ENCODE data around the gene LIPM.
"Not testable (repeated sequence)": the region's sequence is repeated elsewhere in the genome, so short reads cannot be mapped to it uniquely, and the experiment has no call there.

The LIPM gene

DNA sequence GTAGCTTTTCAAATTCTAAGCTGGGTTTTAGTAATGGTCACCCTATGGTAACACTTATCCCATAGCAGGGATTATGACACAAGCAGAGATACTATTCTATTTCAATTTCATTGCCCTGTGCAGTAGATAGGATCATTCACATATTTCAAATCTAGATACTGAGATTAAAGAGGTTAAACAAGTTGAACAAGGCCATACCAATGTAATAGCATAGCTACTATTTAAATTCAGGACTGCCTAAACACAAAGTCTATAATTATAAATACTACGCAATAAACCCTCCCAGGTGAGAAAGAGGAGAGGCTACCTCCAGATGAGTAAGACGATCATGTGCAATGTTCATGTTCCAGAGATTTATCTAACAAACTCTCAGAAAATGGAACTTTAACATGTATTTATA, 1.1 kb downstream of the LIPM start:
- DNase-seq (ENCODE audit: low read depth), result no peak

DNA sequence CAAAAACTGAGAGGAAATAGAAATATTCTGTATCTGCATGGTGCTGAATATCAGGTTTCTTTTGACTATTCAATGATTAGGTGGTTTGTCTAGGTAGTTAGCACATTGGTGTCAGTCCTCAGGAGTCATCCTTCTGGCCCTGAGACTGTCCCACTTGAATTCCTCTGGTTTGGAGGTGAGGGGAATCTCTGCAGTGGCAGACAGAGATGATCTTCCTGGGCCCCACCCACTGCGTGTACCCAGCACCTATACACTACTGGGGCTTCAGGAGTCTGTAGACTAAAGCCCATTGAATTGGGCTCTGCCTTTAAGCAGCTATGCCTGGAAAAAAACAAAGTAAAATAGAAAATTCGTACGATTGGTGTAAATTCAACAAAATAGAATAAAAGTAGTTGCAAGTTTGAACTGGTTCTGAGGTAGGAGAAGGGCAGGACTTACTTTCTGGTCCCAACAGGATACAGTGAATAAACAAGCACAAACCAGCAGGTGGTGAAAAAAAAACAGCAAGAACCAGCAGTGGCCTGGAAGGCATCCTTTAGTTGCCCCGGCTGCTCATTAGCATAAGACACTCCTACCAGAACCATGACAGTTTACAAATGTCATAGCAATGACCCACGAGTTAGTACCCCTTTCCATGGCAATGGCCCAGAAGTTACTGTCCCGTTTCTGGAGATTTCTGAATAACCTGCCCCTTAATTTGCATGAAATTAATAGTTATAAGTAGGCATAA, 1.7 kb downstream of the LIPM start:
- DNase-seq (ENCODE audit: low read depth), result no peak

DNA sequence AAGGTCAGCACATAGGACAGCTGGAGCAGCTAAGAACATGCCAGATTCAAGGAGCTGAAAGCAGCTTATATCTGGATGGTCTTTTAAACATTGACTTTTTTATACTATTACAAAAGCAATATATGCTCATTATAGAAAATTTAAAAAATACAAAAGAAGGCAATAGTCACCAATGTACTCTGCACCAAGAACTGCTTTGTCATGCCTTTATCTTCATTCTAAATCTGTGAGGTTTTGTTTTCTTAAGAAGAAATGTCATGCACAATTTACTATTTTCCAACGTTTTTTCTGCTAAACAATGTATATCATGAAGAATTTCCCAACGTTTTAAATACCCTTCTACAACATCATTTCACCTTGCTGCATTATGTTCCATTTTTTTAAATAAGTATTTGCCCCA, 2.8 kb downstream of the LIPM start:
- DNase-seq (ENCODE audit: low read depth), result no peak

DNA sequence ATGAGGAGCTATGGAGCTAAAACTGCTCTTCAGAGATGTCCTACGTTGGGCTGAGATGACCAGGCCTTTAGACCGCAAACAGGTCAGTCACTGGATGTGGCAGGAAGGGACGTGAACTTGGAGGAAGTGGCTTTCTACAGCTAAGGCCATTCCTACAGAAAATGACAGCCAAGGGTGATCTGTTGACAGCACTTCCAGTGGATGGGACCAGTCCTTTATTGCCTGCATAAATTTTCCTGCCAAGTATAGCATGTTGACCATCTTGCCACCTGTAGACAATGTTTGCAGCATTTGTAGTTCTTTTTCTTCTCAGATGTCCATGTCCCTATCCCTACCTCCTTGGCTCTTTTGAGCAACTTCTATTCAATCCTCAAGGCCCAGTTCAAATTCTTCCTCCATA, 3.4 kb downstream of the LIPM start:
- no peak for DNase-seq (ENCODE audit: low read depth)

DNA sequence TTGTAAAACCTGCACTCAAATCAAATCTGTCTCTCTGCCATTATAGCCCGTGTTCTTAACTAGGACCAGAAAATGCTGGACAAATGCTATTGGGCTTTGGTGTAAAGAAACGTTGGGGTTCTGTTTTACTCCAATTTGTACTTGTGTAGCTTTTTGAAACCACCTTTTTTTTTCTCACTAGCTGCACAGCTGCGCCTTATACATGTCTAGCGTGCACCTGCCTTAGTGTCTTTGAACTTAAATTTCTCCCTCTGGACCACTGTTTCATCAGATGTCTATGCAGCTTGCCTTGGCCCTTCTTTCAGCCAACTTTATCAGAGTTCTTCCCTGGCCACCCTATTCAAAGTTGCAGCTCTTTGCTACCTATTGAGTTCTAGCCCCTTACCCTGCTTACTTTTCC, 7.1 kb downstream of the LIPM start:
- no peak for DNase-seq (ENCODE audit: low read depth)

DNA sequence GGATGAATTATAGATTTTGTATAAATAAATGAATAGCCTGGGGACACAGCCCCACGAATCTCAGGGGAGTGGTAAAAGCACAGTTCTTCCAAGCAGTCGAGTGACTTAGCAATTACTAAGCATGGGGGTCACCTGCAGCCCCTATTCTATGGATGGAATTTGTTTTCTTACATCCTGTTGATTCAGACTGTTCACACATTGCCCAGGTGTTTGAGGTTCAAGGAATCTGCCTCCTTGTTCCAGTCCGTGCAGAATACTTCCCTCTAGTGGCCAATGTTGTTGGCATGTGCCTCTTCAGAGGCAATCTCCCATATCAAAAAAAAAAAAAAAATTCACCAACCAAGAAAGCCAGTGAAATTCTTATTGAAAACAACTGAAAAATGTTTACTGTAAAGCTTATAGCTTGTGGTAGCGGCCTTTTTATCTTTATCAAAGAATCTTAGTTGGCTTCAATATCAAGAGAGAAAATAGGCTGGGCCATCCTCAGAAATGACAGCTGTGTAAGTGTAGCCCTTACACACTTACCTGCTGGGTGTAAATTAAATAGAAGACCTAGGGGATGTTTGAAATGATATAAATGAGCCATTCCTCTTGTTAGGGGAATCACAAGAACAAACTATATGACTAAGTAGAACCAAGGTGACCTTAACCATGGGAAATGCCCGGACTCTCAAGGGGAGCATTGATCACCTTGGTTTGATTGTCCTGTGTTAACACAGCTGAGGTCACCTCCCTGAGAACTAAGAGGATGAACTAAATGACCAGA, 7.8 kb downstream of the LIPM start:
- DNase-seq (ENCODE audit: low read depth), result no peak

DNA sequence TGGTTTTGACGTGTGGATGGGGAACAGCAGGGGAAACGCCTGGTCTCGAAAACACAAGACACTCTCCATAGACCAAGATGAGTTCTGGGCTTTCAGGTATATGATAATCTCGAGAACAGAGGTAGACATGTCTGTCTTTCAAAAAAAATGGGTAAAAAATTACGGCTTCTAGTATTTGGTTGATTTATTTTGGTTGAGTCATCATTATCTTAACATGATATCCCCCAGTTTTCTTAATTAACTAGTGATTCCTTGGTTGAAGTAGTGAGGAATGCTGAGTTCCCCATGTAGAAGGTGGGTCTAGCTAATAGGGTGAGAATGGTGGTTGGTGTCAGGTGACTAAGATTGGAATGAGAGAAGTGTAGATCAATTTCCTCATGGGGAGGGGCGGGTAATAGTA, 10.7 kb downstream of the LIPM start:
- no peak for DNase-seq (ENCODE audit: low read depth)

DNA sequence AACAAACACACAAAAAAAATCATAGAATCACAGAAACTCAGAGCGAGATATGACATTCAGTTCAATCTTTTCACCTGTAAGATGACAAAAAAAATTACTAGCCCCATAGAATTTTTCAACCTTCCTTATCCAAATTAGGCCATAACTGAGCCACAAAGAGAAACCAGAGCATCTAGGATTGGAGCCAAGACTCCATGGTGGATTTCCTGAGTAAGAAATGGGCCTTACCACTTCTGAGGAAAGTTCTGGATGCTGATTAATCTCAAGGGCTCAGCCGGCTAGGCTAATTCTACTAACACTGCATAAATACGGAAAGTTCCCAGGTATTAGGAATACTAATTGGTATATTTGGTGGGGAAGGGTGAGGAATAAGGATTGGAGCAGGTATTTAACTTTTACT, 16.8 kb downstream of the LIPM start:
- DNase-seq (ENCODE audit: low read depth), result no peak

DNA sequence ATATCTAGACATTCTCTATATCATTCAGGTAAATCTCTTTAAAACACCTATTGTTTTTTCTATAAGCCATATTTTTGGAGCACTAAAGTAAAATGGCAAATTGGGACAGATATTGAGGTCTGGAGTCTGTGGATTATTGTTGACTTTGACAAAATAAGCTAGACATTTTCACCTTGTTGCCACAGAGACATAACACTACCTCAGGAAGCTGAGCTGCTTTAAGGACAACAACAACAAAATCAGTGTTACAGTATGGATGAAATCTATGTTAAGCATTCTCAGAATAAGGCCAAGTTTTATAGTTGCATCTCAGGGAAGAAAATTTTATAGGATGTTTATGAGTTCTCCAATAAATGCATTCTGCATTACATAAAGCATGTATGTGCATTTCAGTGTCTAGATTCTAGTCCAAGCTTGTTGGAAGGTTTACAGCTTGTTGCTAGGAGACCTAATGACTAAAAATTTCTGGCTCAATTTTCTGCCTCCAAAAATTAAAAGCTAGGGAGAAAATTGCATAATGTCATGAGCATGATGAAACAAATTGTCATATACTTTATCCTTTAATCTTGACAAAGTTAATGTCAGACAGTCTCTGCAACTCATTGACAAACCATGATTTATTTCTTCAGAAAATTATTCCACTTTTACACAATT, 18.3 kb downstream of the LIPM start:
- DNase-seq (ENCODE audit: low read depth), result no peak

DNA sequence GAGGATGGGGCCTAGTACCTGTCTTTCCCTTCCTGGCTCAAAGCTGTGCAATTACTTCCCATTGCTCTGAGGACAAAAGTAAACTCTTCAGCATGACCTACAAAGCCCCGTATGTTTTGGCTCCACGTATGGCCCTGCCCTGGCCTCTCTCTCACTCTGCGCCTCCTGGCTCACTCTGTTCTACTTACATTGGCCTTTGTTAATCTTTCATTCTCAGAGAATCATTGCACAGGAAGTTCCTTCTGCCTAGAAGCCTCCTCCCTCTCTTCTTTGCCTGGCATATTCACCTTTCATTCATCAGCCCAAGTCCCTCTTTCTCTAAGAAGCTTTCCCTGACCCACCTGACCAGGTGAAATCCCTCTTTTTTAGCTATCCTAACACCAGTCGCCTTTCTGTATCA, 23.9 kb downstream of the LIPM start:
- no peak for DNase-seq (ENCODE audit: low read depth)

DNA sequence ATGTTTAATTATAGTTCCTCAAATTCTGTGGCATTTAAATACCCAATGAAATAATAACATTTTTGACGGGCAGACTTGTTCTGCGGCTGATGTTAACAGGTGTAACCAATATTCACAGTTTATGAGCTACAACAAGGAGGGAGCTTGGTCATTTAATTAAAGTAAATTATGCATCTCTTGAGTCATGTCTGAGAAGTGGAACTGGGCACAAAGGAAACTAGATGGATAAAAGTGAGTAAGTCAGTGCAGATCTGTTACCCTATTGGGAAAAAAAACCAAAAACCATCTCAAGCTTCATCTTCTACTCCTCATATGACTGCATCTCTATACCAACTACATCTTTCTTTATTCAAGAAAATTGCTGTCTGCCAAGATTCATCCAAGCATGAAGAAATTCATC, 25.1 kb downstream of the LIPM start:
- DNase-seq (ENCODE audit: low read depth), result no peak

DNA sequence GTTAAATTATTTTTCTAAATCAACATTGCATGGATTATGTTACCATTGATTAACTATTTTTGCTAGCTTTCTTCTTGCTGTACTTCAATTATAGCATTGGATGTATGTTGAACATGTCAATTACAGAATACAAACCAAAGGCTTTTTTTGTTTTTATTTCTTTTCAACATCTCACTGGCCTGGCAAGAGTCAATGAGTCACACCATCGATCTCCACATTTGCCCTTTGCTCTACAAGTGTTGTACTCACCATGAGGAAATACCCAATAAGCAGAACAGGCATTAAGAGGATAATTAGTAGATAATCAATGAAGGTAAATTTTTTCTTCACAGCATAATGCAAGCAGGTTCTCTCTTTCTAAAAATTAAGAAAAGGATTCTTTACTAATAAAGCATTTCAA, 25.8 kb downstream of the LIPM start:
- DNase-seq (ENCODE audit: low read depth), result no peak

DNA sequence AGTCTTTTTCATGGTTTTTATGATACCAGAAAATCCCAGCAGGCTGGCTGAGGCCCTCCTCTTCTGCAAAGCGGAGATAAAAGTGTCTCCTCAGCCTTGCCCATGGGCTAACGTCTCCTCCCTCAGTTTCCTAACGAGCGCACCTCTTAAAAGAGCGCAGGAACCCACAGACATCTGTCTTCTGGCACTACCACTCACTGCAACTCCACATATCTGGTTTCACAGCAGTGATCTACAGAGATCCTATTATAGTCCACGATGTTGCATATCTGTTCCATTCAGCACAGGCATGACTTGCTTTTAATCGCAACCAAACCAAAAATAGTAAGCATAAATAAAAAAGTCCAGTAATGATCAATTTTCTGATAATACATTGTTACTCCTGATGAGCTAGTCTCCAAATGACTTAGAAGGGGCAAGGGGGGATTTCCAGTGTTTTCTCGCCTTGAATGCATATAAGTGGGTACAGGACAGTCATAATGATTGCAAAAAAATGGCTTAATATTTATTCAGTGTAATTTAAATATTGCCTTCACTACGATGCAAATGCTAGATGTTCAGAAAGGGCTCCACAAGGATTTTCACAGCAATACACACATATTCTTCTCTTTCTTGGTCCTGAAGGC, 28.2 kb downstream of the LIPM start:
- no peak for DNase-seq (ENCODE audit: low read depth)

DNA sequence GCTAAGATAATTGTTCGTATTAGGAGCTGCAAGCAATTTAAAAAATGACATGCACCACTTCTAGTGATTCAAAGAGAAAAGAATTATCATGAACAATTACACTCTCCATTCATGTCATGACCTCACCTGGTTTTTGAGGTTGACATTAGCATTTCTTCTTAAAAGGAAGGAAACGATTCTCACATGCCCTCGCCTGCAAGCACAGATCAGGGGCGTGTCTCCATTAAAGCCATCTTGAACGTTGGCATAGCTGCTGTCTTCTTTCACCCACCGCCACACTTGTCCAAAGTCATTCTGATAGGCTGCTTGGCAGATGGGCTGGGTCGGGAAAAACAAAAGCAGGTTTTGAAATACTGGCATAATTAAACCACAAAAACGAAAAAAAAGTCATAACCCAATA, 29.2 kb downstream of the LIPM start:
- DNase-seq (ENCODE audit: low read depth), result peak; percentile 16

DNA sequence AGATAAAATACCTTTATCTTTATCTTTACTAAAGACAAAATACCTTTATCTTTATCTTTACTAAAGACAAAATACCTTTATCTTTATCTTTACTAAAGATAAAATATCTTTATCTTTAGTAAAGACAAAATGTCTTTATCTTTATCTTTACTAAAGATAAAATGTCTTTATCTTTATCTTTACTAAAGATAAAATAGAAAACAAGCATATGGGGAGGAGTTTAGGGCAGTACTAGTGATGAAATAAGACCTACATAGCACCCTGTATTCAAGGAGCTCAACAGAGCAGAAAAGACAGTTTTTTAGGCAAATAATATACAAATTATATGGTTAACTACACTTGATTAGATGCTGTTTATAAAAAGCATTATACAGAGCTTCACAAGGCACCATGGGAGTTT, 29.8 kb downstream of the LIPM start:
- DNase-seq (ENCODE audit: low read depth), result no peak

DNA sequence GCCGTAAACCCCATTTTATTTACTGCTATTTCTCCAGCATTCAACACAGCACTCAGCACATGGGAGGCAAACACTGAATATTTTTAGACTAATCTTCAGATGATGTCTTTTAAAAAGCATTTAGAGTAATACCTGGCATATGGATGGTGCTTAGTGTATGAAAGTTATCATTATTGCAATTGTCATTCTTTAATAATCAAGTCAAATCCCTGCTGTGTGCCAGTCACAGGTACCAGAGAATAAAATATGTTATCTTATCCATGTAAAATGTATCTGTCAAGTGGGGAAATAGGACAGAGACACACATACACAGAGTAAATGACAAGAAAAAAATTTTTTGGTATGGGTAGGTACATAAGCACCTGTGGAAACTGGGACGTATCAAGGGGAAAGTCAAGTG, 30.6 kb downstream of the LIPM start:
- no peak for DNase-seq (ENCODE audit: low read depth)

DNA sequence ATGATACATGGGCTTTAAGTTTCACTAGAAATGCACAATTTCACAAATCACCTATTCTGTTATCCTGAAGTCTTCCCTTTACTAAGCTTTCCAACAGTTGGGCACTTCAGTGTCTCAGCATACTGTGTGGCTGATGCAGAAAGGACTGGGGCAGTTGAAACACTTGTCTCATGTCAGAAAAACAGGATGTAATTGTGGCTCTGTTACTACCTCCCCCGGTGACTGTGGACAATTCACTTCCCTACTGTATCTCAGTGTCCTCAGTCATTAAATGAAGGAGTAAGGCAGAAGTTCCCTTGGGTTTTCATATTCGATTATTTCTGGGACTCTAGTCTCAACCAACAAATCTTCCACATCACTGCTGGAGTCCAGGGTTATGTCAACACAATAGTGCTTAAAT, 31.2 kb downstream of the LIPM start:
- DNase-seq (ENCODE audit: low read depth), result no peak

DNA sequence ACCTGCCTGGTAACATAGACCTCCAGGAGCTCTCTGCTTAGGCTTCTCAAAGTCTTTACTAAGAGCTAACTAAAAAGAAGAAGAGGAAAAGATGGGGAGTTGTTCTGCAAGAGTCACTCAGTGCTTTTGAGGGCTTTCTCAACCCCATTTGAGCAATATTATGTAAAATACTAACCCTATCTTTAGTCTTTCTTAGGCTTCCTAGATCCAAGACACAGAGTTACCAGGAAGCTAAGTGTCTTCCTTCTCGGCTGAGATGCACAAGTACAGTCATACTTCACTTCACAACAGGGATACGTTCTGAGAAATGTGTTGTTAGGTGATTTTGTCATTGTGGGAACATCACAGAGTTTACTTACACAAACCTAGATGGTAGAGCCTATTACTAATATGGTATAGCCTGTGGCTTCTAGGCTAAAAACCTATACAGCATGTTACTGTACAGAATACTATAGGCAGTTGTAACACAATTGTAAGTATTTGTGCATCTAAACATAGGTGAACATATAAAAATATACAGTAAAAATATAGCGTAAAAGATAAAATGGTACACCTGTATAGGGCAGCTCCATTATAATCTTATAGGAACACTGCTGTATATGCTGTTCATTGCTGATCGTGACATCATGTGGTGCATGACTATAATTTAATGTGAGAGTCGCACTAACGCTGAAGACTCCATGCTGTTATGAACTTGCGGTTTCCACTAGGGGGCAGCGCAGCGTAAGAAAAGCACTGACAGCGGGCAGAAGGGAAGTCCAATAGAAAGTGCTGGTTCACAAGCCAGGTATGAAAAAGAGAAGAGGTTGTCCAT, 32.8 kb downstream of the LIPM start:
- DNase-seq (ENCODE audit: low read depth), result peak; percentile 72

DNA sequence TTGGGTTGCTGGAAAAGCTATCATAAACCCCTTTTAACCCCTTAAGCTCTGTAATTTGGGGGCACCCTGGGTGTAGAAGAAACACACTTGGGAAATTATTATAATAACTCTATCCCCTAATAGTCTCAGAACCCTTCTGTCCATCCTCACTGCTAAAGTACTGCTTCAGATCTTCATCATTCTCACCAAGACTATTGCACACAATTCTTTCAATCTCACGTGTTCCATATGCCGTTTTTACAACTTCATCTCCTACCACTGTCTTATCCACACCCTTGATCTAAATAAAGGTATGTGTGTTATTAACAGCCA, 33.3 kb downstream of the LIPM start:
- DNase-seq (ENCODE audit: low read depth), result no peak

DNA sequence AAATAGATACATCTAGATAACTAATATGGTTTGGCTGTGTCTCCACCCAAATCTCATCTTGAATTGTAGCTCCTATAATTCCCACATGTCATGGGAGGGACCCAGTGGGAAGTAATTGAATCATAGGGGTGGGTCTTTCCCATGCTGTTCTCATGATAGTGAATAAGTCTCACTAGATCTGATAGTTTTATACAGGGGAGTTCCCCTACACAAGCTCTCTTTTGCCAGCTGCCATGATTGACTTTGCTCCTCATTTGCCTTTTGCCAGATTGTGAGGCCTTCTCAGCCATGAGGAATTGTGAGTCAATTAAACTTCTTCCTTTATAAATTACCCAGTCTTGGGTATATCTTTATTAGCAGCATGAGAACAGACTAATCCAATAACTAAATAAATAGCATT, 35.1 kb downstream of the LIPM start:
- DNase-seq (ENCODE audit: low read depth), result not testable (repeated sequence)

DNA sequence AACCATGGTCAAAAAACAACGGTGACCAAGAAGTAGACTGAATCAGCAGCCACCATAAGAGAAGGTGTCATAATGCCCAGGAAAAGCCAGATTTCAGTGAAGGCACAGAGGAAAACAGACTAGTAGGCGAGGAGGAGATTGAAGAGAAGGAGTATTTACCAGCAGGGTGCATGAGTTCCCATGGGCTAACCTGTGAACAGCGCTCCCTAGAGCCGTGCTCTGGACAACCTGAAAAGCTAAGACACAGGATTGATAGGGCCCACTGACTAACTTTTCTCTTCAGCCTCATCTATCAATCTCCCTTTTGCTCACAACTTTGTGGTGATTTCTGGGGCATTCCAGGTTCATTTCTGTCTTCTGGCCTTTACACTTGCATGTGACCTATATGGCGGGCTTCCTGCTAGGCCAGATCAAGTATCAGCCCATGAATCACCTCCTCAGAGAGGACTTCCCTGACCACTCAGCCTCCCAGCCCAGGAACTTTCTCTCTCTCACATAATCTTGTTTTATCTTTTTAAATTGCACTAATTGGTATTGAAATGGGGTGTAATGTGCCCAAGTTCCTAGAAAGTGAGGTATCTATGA, 36.3 kb downstream of the LIPM start:
- DNase-seq (ENCODE audit: low read depth), result no peak

DNA sequence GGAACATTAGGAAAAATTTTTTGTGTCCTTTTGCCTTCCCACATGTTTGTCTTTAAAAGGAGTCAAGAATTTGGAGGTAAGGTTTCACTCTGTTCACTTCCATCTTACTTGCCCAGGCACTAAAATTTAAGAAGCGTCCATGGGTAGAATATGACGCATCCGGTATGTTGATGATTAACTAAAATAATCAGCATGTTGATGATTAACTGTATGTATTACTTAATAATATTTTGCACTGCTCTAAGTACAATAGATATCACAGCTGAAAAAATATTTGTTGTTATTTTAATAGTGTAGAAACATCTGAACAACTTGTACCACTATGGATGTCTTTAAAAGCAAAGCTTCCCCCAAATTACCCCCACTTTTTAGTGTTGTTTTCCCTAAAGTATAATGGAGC, 37.6 kb downstream of the LIPM start:
- no peak for DNase-seq (ENCODE audit: low read depth)

Measured in activated T-helper 1 cell treated with Interleukin-2 at 50 U/mL for 16 hours (primary cell).